ENCODE data around the gene BNIP3.
"Not testable (repeated sequence)": the region's sequence is repeated elsewhere in the genome, so short reads cannot be mapped to it uniquely, and the experiment has no call there.

The BNIP3 gene

GRCh38 chr10:131921184-131921583 lies 60.5 kb downstream of the BNIP3 start:
- TF ChIP-seq YY1 (IDR thresholded peaks at IDR 0.05; ENCODE audit: insufficient read depth, insufficient read length) = no peak
- TF ChIP-seq ZNF274 (IDR thresholded peaks at IDR 0.05; ENCODE audit: low read depth, low read length) = no peak
- TF ChIP-seq SUZ12 (IDR thresholded peaks at IDR 0.05; ENCODE audit: extremely low read depth, insufficient read depth, insufficient read length) = no peak
- no peaks in the 10 kb centered on the region for H3K36me3 ChIP-seq (ENCODE audit: insufficient read depth, insufficient read length, low read length)

GRCh38 chr10:131920693-131921092 lies 61.0 kb downstream of the BNIP3 start:
- H3K4me1 ChIP-seq (ENCODE audit: insufficient read depth, insufficient read length) = no peaks in the 10 kb centered on the region
- no peaks in the 10 kb centered on the region for H3K27me3 ChIP-seq (ENCODE audit: insufficient read depth, insufficient read length)
- DNase-seq (ENCODE audit: low read depth, low spot score) = no peak
- no peak overlapping the region for H3K4me3 ChIP-seq (ENCODE audit: insufficient read length, low read depth)
- no peak overlapping the region for H3K9ac ChIP-seq (ENCODE audit: insufficient read length, low read depth)
- TF ChIP-seq YY1 (IDR thresholded peaks at IDR 0.05; ENCODE audit: insufficient read depth, insufficient read length) = no peak
- no peak for TF ChIP-seq SUZ12 (IDR thresholded peaks at IDR 0.05; ENCODE audit: extremely low read depth, insufficient read depth, insufficient read length)
- TF ChIP-seq ZNF274 (IDR thresholded peaks at IDR 0.05; ENCODE audit: low read depth, low read length) = no peak
- H3K36me3 ChIP-seq (ENCODE audit: insufficient read depth, insufficient read length, low read length) = no peaks in the 10 kb centered on the region
- H3K9me3 ChIP-seq (ENCODE audit: insufficient read depth, low read length) = peaks cover 17% of the 10 kb centered on the region

More at GRCh38 chr10:131921184-131921583, 60.5 kb downstream of the BNIP3 start:
- Histone ChIP-seq H3K4me1 (ENCODE audit: insufficient read depth, insufficient read length) (no peaks in the 10 kb centered on the region), H3K4me3 (ENCODE audit: insufficient read length, low read depth) (no peak overlapping the region), H3K9ac (ENCODE audit: insufficient read length, low read depth) (no peak overlapping the region), H3K27me3 (ENCODE audit: insufficient read depth, insufficient read length) (no peaks in the 10 kb centered on the region), H3K9me3 (ENCODE audit: insufficient read depth, low read length) (peaks cover 20% of the 10 kb centered on the region)
- DNase-seq (ENCODE audit: low read depth, low spot score) = no peak

GRCh38 chr10:131920151-131920550 lies 61.6 kb downstream of the BNIP3 start:
- Histone ChIP-seq H3K4me1 (ENCODE audit: insufficient read depth, insufficient read length) (no peaks in the 10 kb centered on the region), H3K27me3 (ENCODE audit: insufficient read depth, insufficient read length) (no peaks in the 10 kb centered on the region), H3K36me3 (ENCODE audit: insufficient read depth, insufficient read length, low read length) (no peaks in the 10 kb centered on the region), H3K9me3 (ENCODE audit: insufficient read depth, low read length) (peaks cover 11% of the 10 kb centered on the region), H3K9ac (ENCODE audit: insufficient read length, low read depth) (no peak overlapping the region), H3K4me3 (ENCODE audit: insufficient read length, low read depth) (no peak overlapping the region)
- TF ChIP-seq YY1 (IDR thresholded peaks at IDR 0.05; ENCODE audit: insufficient read depth, insufficient read length) (no peak), ZNF274 (IDR thresholded peaks at IDR 0.05; ENCODE audit: low read depth, low read length) (no peak), SUZ12 (IDR thresholded peaks at IDR 0.05; ENCODE audit: extremely low read depth, insufficient read depth, insufficient read length) (no peak)
- no peak for DNase-seq (ENCODE audit: low read depth, low spot score)

DNA sequence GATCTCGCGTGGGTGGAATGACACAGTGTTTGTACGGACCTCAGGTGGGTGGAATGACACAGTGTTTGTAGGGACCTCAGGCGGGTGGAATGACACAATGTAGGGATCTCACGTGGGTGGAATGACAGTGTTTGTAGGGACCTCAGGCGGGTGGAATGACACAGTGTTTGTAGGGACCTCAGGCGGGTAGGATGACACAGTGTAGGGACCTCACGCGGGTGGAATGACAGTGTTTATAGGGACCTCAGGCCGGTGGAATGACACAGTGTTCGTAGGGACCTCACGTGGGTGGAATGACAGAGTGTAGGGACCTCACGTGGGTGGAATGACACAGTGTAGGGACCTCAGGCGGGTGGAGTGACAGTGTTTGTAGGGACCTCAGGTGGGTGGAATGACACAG lies 62.3 kb downstream of the BNIP3 start:
- not testable (repeated sequence) for H3K9me3 ChIP-seq (ENCODE audit: insufficient read depth, low read length); H3K4me1 ChIP-seq (ENCODE audit: insufficient read depth, insufficient read length); H3K27me3 ChIP-seq (ENCODE audit: insufficient read depth, insufficient read length); H3K36me3 ChIP-seq (ENCODE audit: insufficient read depth, insufficient read length, low read length); H3K4me3 ChIP-seq (ENCODE audit: insufficient read length, low read depth); DNase-seq (ENCODE audit: low read depth, low spot score); H3K9ac ChIP-seq (ENCODE audit: insufficient read length, low read depth)
